GM19463 (cell line): ENCODE data around the gene ROCK1.
"Not testable (repeated sequence)": the region's sequence is repeated elsewhere in the genome, so short reads cannot be mapped to it uniquely, and the experiment has no call there.

Experiments used
- ATAC-seq: cut with Tn5 transposase; IDR thresholded peaks from one replicate; pipeline ENCODE4 v1.9.1; 2021; ENCODE audit warnings: mild to moderate bottlenecking, moderate library complexity; ENCODE audit not compliant: unreplicated experiment

The ROCK1 gene

GRCh38 chr18:21056545-21056944 lies 55.1 kb downstream of the ROCK1 start:
- ATAC-seq: no peak

GRCh38 chr18:21054252-21054821 lies 57.3 kb downstream of the ROCK1 start:
- ATAC-seq: no peak

- ATAC-seq: no peak
Measured at GRCh38 chr18:21053127-21053526, 58.5 kb downstream of the ROCK1 start.

- ATAC-seq: no peak
Measured at GRCh38 chr18:21052385-21052784, 59.2 kb downstream of the ROCK1 start.

GRCh38 chr18:21051620-21052019 lies 60.0 kb downstream of the ROCK1 start:
- no peak for ATAC-seq

GRCh38 chr18:21049306-21049705 lies 62.3 kb downstream of the ROCK1 start:
- no peak for ATAC-seq

- no peak for ATAC-seq
Measured at GRCh38 chr18:21047126-21047525, 64.5 kb downstream of the ROCK1 start.

- ATAC-seq: no peak
Measured at GRCh38 chr18:21040466-21040865, 71.1 kb downstream of the ROCK1 start.

- ATAC-seq: no peak
Measured at GRCh38 chr18:21038201-21038600, 73.4 kb downstream of the ROCK1 start.

- no peak for ATAC-seq
Measured at GRCh38 chr18:21031845-21032244, 79.8 kb downstream of the ROCK1 start.

GRCh38 chr18:21018257-21018656 lies 93.4 kb downstream of the ROCK1 start:
- ATAC-seq: not testable (repeated sequence)

GRCh38 chr18:21012308-21012707 lies 99.3 kb downstream of the ROCK1 start:
- ATAC-seq: no peak

GRCh38 chr18:21004726-21005125 lies 106.9 kb downstream of the ROCK1 start:
- no peak for ATAC-seq

GRCh38 chr18:21000667-21001066 lies 110.9 kb downstream of the ROCK1 start:
- no peak for ATAC-seq

- no peak for ATAC-seq
Measured at GRCh38 chr18:20997371-20997770, 114.2 kb downstream of the ROCK1 start.

GRCh38 chr18:20996418-20996817 lies 115.2 kb downstream of the ROCK1 start:
- ATAC-seq: no peak

GRCh38 chr18:20988726-20989125 lies 122.9 kb downstream of the ROCK1 start:
- ATAC-seq: no peak

GRCh38 chr18:20975077-20975476 lies 136.5 kb downstream of the ROCK1 start:
- ATAC-seq: no peak

- no peak for ATAC-seq
Measured at GRCh38 chr18:20971886-20972267, 139.7 kb downstream of the ROCK1 start.

- no peak for ATAC-seq
Measured at GRCh38 chr18:20966795-20967194, 144.8 kb downstream of the ROCK1 start.

GRCh38 chr18:20963027-20963426 lies 148.6 kb downstream of the ROCK1 start:
- ATAC-seq: no peak

- ATAC-seq: no peak
Measured at GRCh38 chr18:20960735-20961134, 150.9 kb downstream of the ROCK1 start.

- ATAC-seq: not testable (repeated sequence)
Measured at GRCh38 chr18:20950827-20951226, 160.8 kb downstream of the ROCK1 start.
